NCI-H2196 (cell line): ENCODE results near the gene RNASE8.
"Not testable (repeated sequence)": the region's sequence is repeated elsewhere in the genome, so short reads cannot be mapped to it uniquely, and the experiment has no call there.

Experiments
- DNase-seq: peaks from one replicate; lab custom pipeline; 2025; ENCODE audit not compliant: unreplicated experiment; lab: John Stamatoyannopoulos, UW

RNASE8 gene, protein sequence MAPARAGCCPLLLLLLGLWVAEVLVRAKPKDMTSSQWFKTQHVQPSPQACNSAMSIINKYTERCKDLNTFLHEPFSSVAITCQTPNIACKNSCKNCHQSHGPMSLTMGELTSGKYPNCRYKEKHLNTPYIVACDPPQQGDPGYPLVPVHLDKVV

DNA sequence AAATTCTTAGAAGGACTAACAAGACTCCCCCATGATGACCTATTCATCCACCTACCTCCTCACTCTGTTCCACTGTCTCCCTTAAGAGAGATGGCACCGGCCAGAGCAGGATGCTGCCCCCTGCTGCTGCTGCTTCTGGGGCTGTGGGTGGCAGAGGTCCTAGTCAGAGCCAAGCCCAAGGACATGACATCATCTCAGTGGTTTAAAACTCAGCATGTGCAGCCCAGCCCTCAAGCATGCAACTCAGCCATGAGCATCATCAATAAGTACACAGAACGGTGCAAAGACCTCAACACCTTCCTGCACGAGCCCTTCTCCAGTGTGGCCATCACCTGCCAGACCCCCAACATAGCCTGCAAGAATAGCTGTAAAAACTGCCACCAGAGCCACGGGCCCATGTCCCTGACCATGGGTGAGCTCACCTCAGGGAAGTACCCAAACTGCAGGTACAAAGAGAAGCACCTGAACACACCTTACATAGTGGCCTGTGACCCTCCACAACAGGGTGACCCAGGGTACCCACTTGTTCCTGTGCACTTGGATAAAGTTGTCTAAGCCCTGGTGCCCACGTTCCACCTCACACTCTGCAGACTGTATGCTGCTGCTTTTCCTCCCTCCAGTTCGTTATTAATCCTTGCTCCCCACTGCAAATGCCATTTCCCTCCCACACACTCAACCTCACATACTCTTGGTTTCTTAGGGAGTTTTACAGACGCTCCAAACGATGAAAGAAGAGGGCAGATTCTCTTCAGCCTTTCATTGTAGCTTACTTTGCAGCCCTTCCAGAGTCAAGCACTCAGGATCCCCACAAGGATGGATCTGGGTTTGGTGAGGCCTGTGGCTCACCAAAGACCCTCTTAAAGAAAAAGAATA lies at the start of gene RNASE8:
Gene RNASE8, plus strand, starts transcription at position 20 of the 873 bp plus-strand sequence. Its CDS starts 71 bp downstream, at position 91.
- no peak for DNase-seq

DNA sequence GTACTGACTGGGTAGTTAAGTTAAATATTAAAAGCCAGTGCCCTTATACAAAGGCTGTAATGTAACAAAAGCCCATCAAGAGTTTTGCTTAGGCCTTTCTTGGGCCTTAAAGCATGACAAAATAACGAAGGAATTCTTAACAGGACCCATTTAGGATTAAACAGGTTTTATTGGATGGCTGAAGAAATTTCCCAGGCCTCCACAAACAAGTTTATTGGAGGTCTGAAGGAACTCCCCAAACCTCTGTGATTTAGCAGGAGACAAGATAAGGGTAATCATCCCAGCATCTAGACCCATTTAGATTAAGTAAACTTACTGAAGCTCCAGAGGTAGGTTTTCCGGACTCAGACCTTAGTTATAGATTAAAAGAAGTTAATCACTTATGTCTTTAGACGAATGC lies 47.9 kb upstream of the RNASE8 start:
- not testable (repeated sequence) for DNase-seq

DNA sequence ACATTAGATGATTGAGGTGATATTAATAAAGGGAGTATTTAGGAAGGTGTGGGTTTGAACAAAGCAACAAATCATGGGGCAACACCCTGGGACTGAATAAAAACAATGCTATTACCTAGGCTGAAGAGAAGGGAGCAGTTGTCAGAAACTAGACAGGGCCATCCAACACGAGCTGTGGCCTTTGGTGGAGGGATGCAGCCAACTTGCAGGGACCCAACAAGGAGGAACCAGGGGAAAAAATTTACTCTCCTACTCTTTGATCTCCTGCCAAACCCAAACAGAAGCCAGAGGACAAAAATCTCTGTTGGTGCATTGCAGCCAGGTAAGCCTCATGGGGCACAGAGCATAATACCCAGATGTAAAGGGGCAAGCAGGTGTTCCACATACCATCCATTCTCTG lies 46.5 kb upstream of the RNASE8 start:
- no peak for DNase-seq

DNA sequence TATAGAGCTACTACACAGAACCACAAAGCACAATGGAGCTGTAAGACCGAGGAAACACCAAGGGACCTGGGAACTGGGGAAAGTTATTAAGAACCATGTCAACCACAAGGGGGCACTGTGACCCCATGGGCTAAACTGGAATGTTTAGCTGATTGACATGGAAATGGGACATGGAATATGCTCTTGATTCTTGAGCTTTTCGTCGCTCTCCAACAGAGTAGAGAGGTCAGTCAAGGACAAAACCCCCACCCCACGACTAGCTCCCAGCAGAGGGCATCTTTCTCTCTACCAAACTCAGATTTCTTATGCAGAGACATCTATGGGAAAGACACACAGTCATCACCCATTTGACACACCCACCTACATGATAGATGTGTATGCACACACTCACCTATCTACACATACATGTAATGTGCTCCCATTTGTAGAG lies 42.8 kb upstream of the RNASE8 start:
- DNase-seq, result peak; percentile 88

DNA sequence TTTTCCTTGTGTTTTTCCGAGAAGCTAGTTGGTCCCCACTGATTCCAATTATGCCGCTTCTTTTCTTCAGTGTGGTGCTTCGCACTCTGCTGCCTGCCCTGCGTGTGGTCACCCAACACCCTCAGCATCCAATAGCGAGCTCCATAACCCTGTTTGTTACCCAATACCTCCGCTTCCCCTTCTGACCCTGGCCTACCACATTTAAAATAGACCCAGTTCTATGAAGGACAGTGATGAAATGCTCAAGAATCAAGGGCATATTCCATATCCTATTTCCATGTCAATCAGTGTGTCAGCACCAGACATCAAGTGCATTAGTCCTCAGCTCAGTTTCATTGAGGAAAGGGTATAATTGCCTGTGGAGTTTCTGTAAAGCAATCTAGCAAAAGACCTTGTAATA lies 42.3 kb upstream of the RNASE8 start:
- DNase-seq, result no peak

DNA sequence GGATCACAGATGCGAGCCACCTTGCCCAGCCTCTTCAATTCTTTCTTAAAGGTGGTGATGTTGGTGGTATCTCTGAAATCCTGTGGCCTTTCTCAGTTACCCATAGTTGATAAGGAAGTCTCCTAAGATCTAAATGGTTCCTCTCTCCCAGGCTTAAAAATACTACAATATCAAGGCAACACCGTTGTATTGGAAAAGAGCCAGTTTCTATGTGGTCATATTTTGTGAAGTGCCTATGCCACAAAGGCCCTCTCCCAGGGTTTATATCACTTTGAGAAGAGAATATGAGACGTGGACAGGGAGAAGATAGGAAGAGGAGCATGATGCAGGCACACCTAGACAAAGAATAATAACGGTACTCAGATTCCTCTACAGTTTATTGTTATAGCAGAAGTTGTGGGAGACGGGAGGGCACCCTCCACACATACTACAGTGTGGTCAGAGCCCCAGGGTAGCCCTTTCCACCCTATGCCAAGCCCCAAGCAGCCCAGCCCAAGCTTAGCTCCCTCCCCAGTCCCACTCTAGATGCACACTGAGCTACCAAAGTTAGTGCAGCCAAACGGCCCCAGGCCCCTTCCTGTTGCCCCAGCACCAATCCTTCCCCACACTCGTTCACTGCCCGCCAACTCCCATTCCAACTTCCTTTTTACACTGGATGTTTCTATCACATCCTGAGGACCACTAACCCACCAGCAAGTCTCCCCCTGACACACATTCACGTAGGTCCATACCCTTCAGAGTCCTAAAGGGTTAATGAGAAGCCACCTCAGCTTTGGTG lies 41.0 kb upstream of the RNASE8 start:
- DNase-seq, result no peak

DNA sequence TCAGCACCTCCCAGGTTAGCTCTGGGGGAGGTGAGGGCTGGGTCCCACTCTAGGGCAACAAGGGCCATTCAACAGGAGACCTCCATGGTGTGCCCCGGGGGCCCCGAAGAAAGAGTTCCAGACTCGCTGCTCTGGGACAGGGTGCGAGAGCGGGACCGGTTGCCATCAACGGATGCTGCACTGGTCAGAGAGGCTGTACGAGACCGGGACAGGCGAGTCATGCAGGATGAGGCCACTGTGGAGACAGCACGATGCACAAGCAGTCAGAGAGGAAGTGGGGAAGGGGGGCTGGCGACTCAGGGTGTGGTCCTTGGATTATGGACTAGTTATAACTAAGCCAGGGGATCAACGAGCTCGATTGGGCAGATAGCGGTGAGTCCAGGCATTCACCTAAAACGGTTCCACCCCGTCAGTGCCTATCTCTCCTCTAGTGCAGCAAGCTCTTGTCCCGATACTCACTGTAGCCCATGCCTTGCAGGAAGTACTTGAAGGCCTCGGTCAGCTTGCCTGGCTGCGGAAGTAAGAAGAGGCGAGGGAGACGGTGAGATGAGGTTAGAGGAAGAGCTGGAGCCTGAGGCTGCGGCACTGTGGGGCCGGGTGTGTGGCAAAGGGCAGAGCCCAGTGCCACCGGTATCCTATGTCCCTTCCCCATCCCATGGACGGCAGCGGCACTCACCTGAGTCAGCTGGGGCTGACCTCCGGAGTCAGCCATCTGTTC lies 39.9 kb upstream of the RNASE8 start:
- DNase-seq, result no peak

DNA sequence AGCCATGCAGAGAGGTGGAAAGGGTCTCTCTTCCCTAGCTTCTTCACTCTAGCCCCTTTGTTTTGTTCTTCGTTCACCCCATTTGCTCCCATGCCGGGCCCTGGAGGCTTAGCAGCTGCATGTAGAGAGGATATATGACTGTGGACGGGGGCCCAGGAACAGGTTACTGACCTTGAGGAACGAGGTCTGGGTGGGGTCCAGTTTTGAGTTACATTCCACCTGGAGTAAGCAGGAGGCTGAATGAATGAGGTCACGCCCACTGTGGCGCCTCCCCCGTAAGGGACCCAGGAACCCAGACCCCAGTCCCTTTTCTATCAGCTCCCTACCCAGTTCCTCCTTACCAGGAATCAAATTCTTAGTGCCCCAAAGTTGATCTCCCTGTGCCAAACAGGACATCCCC lies 39.3 kb upstream of the RNASE8 start:
- DNase-seq, result no peak

DNA sequence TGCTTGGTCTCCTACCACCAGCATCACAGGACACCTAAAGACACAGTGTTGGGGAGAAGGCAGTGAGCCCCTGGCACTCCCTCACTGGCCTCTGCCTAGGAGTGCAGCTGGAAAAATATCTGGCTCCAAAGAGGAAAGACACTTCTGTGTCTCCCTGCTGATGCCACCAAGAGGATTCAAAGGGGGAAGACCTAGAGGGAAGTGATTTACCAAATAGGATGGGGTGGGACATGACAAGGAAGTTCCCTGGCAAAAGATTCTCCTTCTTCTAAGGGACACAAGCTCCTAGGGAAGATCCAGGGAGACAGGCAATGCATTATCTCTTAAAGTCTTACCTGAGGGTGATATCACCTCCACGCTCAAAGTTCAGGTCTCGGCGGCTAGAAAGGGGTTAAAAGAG lies 38.8 kb upstream of the RNASE8 start:
- no peak for DNase-seq

DNA sequence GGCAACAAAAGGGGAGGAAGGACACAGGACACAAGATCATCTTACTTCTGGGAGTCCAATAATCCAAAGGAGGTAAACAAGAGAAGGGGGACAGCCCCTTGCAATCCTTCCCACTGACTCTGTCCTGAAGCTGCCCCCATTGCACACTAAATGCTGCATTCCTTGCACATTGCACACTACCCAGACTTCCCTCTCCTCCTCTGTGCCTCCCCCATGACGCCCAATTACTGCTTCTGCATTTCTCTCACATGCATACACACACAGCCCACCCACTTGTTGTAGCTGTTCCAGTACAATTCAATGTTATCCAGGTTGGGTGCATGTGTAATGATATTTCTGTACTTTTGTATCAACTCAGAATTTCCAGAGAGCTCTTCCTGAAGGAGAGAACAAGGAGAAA lies 38.3 kb upstream of the RNASE8 start:
- no peak for DNase-seq

DNA sequence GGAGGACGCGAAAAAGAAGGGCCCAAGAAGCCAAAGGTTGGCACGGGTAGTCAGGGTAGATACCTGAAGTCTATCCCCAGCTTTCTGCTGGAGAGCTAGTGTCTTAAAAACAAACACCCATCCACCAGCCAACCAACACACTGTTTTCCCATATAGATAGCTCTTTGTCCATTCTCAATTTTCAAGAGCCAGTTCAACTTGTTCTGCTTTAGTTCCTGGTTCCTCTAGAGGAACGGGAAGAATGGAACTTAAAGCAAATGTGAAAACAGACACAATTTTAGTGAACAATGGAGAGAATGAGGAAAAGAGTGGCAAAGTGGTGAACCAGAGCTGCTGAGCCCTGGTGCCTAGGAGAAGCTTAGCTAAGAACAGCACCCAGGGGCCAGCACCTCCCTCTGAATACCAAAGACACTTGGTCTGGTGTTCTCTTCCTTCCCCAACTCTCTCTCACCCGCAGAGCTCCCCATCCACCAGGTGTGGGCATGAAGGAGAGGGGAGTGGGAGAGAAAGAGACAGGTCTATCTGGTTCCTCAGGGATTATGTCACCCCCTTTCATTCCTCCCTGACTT lies 36.6 kb upstream of the RNASE8 start:
- DNase-seq, result no peak

DNA sequence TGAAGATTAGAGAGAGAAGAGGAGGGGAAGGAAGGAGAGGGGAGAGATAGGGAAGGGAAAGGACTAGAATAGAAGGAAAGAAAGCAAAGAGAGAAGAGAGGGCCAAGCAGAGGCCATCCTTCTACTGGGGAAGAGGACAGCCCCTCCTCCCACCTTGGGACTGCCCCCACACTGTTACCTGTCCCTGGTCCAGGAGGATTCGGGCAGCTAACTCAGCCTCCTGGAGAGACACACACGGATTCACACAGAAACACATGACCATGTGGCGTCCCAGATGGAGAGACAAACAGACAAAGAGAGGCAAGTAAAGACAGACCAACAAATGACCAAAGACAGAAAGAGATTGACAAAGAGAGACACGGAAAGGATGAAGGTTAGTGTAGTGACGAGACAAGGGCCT lies 34.9 kb upstream of the RNASE8 start:
- no peak for DNase-seq

DNA sequence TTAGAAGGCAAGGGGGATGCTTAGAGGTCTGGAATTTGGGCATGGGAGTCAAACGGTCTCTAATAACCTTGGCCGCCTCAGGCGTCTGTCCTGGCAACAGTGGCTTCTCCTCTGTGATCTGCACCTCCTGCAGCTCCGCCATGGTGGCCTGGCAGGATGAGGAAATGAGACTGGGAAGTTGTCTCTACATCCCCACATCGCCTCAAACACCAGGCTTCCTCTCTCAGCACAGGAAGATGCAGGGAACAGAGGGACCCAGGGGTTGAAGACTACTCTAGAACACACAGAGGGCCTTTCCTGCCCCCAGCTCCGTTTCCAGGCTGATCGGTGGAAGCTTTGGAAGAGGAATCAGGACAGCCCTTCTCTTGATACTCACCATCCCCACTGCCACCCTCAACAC lies 34.4 kb upstream of the RNASE8 start:
- DNase-seq, result no peak

DNA sequence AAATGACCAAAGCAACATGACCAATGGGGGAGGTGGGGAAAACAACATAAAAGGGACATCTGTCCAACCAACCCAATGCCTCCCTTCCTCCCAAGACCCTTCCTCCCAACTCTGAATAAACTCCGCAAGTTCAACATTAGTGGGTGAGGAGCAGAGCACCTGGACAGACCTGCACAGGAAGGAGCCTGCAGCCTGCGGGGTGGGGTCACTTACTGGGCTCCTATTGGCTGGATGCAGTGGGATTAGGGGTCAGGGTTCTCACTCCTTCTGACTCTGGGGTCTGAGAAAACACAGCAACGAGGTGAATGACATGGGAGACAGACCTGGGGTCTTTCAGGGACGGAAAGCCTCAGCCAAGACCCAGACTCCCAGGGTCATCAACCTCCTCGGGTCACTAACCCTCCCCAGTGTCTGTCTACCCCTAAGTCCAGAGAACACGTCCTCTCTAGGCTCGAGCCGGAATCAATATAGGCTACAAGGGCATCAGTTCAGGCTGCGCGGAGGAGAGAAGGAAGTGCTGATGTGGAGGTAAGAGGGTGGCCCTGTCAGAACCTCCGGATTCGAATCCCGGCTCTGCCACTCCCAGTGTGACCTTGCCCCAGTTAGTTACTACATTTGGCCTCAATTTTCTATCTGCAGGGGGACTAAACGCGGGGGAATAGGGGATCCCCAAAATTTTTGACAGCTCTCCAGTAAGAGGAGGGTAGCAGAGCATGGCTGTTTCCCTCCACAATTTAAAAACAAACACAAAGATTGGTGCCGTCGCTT lies 33.6 kb upstream of the RNASE8 start:
- no peak for DNase-seq

DNA sequence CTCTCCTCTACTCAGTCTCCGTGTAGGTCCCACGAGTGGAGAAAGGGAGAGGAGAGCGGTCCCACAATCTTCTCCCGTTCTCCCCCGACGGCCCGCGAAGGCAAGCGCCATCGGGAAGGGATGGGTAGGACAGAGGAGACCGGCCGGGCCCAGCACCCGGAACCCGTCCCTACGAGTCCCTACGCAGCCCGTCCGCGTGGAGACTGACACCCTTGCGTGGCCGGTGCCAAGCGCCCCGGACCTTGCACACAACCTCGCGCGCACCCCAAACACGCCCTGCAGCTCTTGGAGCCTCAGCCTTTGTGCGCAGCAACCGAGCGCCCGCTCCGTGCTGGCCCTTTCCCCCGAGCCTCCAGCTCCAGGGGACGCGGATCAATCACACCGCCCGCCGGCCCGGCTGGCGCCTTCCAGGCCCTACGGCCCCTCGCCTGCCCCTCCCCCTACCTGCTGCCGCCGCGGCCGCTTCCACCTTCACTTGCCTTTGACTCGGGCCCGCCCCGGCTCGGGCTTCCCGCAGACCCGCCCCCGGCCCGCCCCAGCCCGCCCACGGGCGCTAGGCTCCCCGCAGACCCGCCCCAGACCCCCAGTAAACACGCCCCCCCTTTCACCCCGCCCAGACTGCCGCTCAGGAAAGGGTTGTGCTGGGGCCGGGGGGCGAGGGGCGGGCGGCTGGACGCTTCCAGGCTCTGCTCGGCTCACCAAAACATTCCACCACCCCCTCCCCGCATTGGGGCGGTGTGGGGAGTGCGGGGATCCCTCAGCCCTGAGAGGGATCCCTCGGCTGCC lies 32.8 kb upstream of the RNASE8 start, which contains the start of gene NDRG2:
Gene NDRG2, minus strand, starts transcription at position 477 of the 786 bp plus-strand sequence. CDS start 1,746 bp downstream, outside the sequence.
- DNase-seq, result peak; percentile 49

DNA sequence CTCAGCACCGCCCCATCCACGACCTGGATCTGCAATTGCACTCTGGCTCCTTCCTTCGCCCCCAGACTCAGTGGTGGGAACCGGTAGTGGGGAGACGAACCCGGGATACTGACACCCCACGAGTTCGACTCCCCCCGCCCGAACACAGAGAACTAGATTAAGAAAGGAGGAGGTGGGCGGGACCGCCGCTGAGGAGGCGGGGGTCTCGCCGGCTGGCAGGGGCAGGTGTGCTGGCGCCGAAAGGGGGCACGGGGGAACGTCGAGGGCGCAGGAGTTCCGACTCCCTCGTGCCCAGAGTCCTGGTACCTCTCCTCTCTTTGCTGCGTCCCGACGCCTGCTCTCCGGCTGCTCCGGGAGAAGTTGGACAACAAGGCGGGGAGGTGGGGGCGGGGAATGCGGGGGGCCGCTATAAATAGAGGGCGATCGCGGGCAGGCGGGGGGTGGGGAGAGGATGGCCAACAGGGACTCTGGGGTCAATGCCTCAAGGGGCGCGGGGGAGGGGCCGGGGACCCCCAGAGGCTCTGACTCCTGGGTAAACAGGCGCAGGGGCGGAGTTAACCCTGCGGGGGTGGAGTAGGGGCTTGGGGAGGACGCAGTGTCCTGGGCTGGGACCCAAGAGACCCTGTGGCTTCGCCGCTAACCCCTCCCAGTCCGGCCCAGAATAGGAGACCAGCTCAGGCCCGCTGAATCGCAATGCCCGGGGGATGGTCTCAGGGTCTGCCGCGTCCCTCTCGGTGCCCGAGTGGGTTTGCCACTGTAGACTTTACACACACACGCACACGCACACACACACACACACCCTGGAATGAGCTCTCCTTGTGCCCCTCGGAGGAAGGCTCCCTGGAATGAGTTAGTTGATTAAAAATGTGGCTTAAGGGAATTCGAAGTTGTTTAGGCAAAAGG lies 32.0 kb upstream of the RNASE8 start:
- no peak for DNase-seq

DNA sequence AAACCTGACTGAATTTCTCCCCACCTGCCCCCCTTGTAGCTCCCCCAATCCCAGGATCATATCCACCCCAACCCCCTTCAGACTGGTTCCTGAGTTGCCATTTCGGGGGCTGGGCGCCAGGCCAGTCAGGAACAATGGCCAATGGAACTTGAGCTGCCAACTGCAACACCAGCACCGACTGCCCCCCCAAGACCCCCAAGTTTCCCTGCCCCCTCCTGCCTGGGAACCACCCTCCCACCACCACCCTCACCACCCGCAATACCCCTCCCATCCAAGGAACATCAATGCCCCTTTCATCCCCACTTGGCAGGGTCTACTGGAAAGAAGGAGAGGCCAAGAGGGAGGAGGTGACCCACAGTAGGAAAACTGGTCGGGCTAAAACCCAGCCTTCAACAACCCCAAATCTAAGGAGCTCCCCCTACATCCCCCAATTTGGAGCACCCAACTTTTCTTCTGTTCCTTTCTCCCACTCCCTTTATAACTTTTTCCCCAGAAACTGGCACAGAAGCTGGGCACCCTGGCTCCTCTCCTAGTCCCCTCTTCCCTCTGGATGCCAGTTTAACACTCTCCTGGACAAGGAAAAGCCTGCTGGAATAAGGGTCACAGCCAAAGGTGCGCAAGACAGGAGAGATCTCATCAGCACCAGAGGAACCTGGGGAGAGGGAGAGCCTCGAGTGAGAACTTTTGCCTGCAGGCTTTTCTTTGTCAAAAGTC lies 31.2 kb upstream of the RNASE8 start:
- DNase-seq, result no peak

DNA sequence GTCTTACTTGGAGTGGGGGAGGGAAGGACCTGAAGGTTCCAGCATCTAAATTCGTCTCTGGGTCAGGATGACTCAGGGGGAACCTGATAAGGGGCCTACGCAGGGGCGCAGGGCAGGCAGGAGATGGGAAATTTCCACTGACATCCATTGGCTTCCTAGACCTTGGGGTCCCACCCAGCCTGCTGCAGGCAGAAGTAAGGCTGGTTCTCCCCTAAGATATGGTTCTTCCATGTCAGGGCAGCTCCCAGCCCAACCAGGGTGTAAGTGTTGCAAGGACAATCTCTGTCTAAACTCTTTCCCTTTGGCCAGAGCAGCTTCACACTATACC lies 30.7 kb upstream of the RNASE8 start:
- no peak for DNase-seq
